ENCODE measurements around the gene DARS1.

DARS1 gene

GRCh38 chr2:135926605-135927004 is 58.8 kb downstream of the DARS1 start:
- H3K14ac ChIP-seq (ENCODE audit: low read length) = no peak overlapping the region
- H4K91ac ChIP-seq (ENCODE audit: low read depth, low read length) = no peak overlapping the region
- no peak overlapping the region for H2BK5ac ChIP-seq (ENCODE audit: low read depth, low read length, poor library complexity)

DNA sequence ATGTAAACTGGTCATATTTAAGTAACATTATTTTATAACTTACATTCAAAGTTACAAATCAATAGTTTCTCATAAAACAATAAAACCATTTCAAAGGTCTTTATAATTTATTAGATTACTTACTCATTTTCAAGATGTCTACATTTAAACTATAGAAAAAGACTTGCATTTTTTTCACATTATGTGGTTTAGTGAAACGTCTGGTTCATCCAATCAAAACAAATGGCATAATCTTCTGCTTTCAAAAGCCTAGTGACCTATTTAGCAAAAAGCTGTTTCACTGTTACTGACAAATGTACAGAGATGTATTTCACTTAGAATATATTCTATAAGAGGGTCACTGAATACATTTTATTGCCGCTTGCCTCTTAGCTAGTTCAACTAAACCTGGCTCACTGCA is 59.9 kb downstream of the DARS1 start:
- Histone ChIP-seq H3K9ac (ENCODE audit: low read length) (no peak overlapping the region), H2BK12ac (ENCODE audit: low read length) (no peak overlapping the region), H3K4me3 (ENCODE audit: low read depth, low read length) (no peak overlapping the region), H2AFZ (ENCODE audit: insufficient read depth, low read length, poor library complexity) (no peak overlapping the region), H3K79me1 (ENCODE audit: low read length) (no peaks in the 10 kb centered on the region), H2BK5ac (ENCODE audit: low read depth, low read length, poor library complexity) (no peak overlapping the region), H3K79me2 (ENCODE audit: control insufficient read depth, insufficient read depth, low read length, poor library complexity) (no peaks in the 10 kb centered on the region), H3K14ac (ENCODE audit: low read length) (no peak overlapping the region), H3K36me3 (ENCODE audit: control insufficient read depth in 1 of 2, insufficient read depth in 2 of 2, low read length in 2 of 2) (peaks cover 3% of the 10 kb centered on the region in 2 experiments), H4K12ac (ENCODE audit: low read depth, low read length) (no peak overlapping the region), H2AK5ac (ENCODE audit: low read length) (no peak overlapping the region), H3K9me3 (ENCODE audit: insufficient read depth, low read depth, low read length) (no peaks in the 10 kb centered on the region), H3K4ac (ENCODE audit: low read depth, low read length) (no peak overlapping the region), H3K27ac (ENCODE audit: low read depth, low read length) (no peak overlapping the region), H3K23ac (ENCODE audit: low read length) (no peak overlapping the region), H2BK120ac (ENCODE audit: insufficient read depth, low read length, poor library complexity) (no peak overlapping the region), H4K91ac (ENCODE audit: low read depth, low read length) (no peak overlapping the region), H4K8ac (ENCODE audit: low read depth, low read length) (no peak overlapping the region), H3K4me1 (ENCODE audit: control insufficient read depth in 1 of 2, insufficient read depth in 2 of 2, low read length in 2 of 2) (no peaks in the 10 kb centered on the region), H3K27me3 (ENCODE audit: insufficient read depth, low read length) (no peaks in the 10 kb centered on the region), H3K4me2 (ENCODE audit: low read length) (no peak overlapping the region), H3K18ac (ENCODE audit: low read length) (no peak overlapping the region)
- WGBS (ENCODE audit: extremely low coverage, insufficient coverage, insufficient read length) = no CpG with 5 or more reads among the region's 2 CpGs
- DNase-seq = no peak

More at GRCh38 chr2:135926605-135927004, 58.8 kb downstream of the DARS1 start:
- H3K27ac ChIP-seq (ENCODE audit: low read depth, low read length) = no peak overlapping the region
- no peaks in the 10 kb centered on the region for H3K27me3 ChIP-seq (ENCODE audit: insufficient read depth, low read length)
- no peak overlapping the region for H3K4me2 ChIP-seq (ENCODE audit: low read length)
- no peaks in the 10 kb centered on the region for H3K79me1 ChIP-seq (ENCODE audit: low read length)
- no peak overlapping the region for H2AFZ ChIP-seq (ENCODE audit: insufficient read depth, low read length, poor library complexity)
- H3K9me3 ChIP-seq (ENCODE audit: insufficient read depth, low read depth, low read length) = no peaks in the 10 kb centered on the region
- H3K79me2 ChIP-seq (ENCODE audit: control insufficient read depth, insufficient read depth, low read length, poor library complexity) = no peaks in the 10 kb centered on the region
- WGBS (ENCODE audit: extremely low coverage, insufficient coverage, insufficient read length) = no CpG with 5 or more reads among the region's 3 CpGs
- H2BK12ac ChIP-seq (ENCODE audit: low read length) = no peak overlapping the region
- no peak overlapping the region for H2AK5ac ChIP-seq (ENCODE audit: low read length)
- H3K18ac ChIP-seq (ENCODE audit: low read length) = no peak overlapping the region
- no peak overlapping the region for H3K4me3 ChIP-seq (ENCODE audit: low read depth, low read length)
- no peak overlapping the region for H3K23ac ChIP-seq (ENCODE audit: low read length)
- H3K9ac ChIP-seq (ENCODE audit: low read length) = no peak overlapping the region
- DNase-seq = peak; percentile 11 to 55
- no peak overlapping the region for H4K8ac ChIP-seq (ENCODE audit: low read depth, low read length)
- peaks cover 3 to 8% of the 10 kb centered on the region in 2 experiments for H3K36me3 ChIP-seq (ENCODE audit: control insufficient read depth in 1 of 2, insufficient read depth in 2 of 2, low read length in 2 of 2)
- no peak overlapping the region for H2BK120ac ChIP-seq (ENCODE audit: insufficient read depth, low read length, poor library complexity)
- no peak overlapping the region for H3K4ac ChIP-seq (ENCODE audit: low read depth, low read length)
- H4K12ac ChIP-seq (ENCODE audit: low read depth, low read length) = no peak overlapping the region
- H3K4me1 ChIP-seq (ENCODE audit: control insufficient read depth in 1 of 2, insufficient read depth in 2 of 2, low read length in 2 of 2) = no peaks in the 10 kb centered on the region

GRCh38 chr2:135916207-135916606 is 69.2 kb downstream of the DARS1 start:
- no peak overlapping the region for H3K4ac ChIP-seq (ENCODE audit: low read depth, low read length)
- no peaks in the 10 kb centered on the region for H3K79me2 ChIP-seq (ENCODE audit: control insufficient read depth, insufficient read depth, low read length, poor library complexity)
- no peaks in the 10 kb centered on the region for H3K9me3 ChIP-seq (ENCODE audit: insufficient read depth, low read depth, low read length)
- no peak overlapping the region for H3K27ac ChIP-seq (ENCODE audit: low read depth, low read length)
- H4K12ac ChIP-seq (ENCODE audit: low read depth, low read length) = no peak overlapping the region
- H2BK5ac ChIP-seq (ENCODE audit: low read depth, low read length, poor library complexity) = no peak overlapping the region
- no peak overlapping the region for H3K4me2 ChIP-seq (ENCODE audit: low read length)
- H3K36me3 ChIP-seq (ENCODE audit: control insufficient read depth in 1 of 2, insufficient read depth in 2 of 2, low read length in 2 of 2) = peaks cover 2% of the 10 kb centered on the region in 2 experiments
- no peak overlapping the region for H4K91ac ChIP-seq (ENCODE audit: low read depth, low read length)
- H2AK5ac ChIP-seq (ENCODE audit: low read length) = no peak overlapping the region
- no peaks in the 10 kb centered on the region for H3K4me1 ChIP-seq (ENCODE audit: control insufficient read depth in 1 of 2, insufficient read depth in 2 of 2, low read length in 2 of 2)
- no peak overlapping the region for H3K14ac ChIP-seq (ENCODE audit: low read length)
- H2BK12ac ChIP-seq (ENCODE audit: low read length) = no peak overlapping the region
- DNase-seq = peak in 1 of 2 donors; percentile 69
- H4K8ac ChIP-seq (ENCODE audit: low read depth, low read length) = no peak overlapping the region
- no peak overlapping the region for H3K4me3 ChIP-seq (ENCODE audit: low read depth, low read length)
- no peak overlapping the region for H2BK120ac ChIP-seq (ENCODE audit: insufficient read depth, low read length, poor library complexity)
- H3K27me3 ChIP-seq (ENCODE audit: insufficient read depth, low read length) = no peaks in the 10 kb centered on the region
- H2AFZ ChIP-seq (ENCODE audit: insufficient read depth, low read length, poor library complexity) = no peak overlapping the region
- no CpG with 5 or more reads among the region's 3 CpGs for WGBS (ENCODE audit: extremely low coverage, insufficient coverage, insufficient read length)
- H3K23ac ChIP-seq (ENCODE audit: low read length) = no peak overlapping the region
- no peak overlapping the region for H3K9ac ChIP-seq (ENCODE audit: low read length)
- H3K18ac ChIP-seq (ENCODE audit: low read length) = no peak overlapping the region
- H3K79me1 ChIP-seq (ENCODE audit: low read length) = no peaks in the 10 kb centered on the region

DNA sequence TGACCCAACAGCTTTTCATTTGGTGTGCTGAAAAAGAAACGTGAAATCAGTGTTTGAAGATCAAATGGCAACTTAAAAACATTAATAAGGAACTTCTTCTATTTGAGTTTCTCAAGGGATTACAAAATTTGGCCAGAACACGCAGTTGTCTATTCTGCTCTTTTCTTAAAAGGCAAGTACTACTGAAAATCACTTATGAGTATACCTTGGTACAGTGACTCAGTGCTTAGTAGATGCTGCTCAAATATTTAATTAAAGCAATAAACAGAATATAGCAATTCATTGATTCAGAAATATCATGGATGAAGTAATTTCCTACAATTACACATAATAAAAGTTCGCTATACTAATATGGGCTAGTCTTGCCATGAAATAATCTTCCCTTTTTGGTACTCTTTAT is 70.9 kb downstream of the DARS1 start:
- no peak overlapping the region for H3K4me2 ChIP-seq (ENCODE audit: low read length)
- H3K36me3 ChIP-seq (ENCODE audit: control insufficient read depth in 1 of 2, insufficient read depth in 2 of 2, low read length in 2 of 2) = peaks cover 2% of the 10 kb centered on the region in 2 experiments
- no peaks in the 10 kb centered on the region for H3K9me3 ChIP-seq (ENCODE audit: insufficient read depth, low read depth, low read length)
- no peak overlapping the region for H2AK5ac ChIP-seq (ENCODE audit: low read length)
- WGBS (ENCODE audit: extremely low coverage, insufficient coverage, insufficient read length) = no CpG with 5 or more reads among the region's 3 CpGs
- no peak overlapping the region for H3K14ac ChIP-seq (ENCODE audit: low read length)
- H3K79me1 ChIP-seq (ENCODE audit: low read length) = no peaks in the 10 kb centered on the region
- no peak overlapping the region for H3K18ac ChIP-seq (ENCODE audit: low read length)
- H2BK5ac ChIP-seq (ENCODE audit: low read depth, low read length, poor library complexity) = no peak overlapping the region
- H2AFZ ChIP-seq (ENCODE audit: insufficient read depth, low read length, poor library complexity) = no peak overlapping the region
- no peaks in the 10 kb centered on the region for H3K4me1 ChIP-seq (ENCODE audit: control insufficient read depth in 1 of 2, insufficient read depth in 2 of 2, low read length in 2 of 2)
- no peak overlapping the region for H4K91ac ChIP-seq (ENCODE audit: low read depth, low read length)
- no peak overlapping the region for H3K23ac ChIP-seq (ENCODE audit: low read length)
- no peak for DNase-seq
- H3K27me3 ChIP-seq (ENCODE audit: insufficient read depth, low read length) = no peaks in the 10 kb centered on the region
- no peak overlapping the region for H4K12ac ChIP-seq (ENCODE audit: low read depth, low read length)
- no peak overlapping the region for H2BK12ac ChIP-seq (ENCODE audit: low read length)
- no peaks in the 10 kb centered on the region for H3K79me2 ChIP-seq (ENCODE audit: control insufficient read depth, insufficient read depth, low read length, poor library complexity)
- no peak overlapping the region for H3K9ac ChIP-seq (ENCODE audit: low read length)
- H3K4ac ChIP-seq (ENCODE audit: low read depth, low read length) = no peak overlapping the region
- H2BK120ac ChIP-seq (ENCODE audit: insufficient read depth, low read length, poor library complexity) = no peak overlapping the region
- H4K8ac ChIP-seq (ENCODE audit: low read depth, low read length) = no peak overlapping the region
- no peak overlapping the region for H3K4me3 ChIP-seq (ENCODE audit: low read depth, low read length)
- H3K27ac ChIP-seq (ENCODE audit: low read depth, low read length) = no peak overlapping the region
